Prostate gland (tissue), 2 donors: ENCODE measurements around the gene LITAF. TPM values are rescaled to one million over a fixed set of nuclear protein-coding genes. Genes with fewer than 3 reads are reported as not detected.
A peak's percentile ranks its signal among the peaks of the same experiment; 100 is the strongest.

Experiments used
- DNase-seq: peaks from one replicate; pipeline ENCODE4 v3.0.0-alpha.2; 2019; ENCODE audit warnings: low spot score
- H3K27ac ChIP-seq, 2 donors: fragments of 200-600 bp; sonication (generic); 2 replicates each; pipeline ENCODE4 v1.5.1; 2017 to 2019
- H3K27me3 ChIP-seq: fragments of 200-600 bp; sonication (generic); replicated peaks from 2 replicates; pipeline ENCODE4 v1.5.1; 2019; ENCODE audit not compliant: insufficient read depth
- H3K36me3 ChIP-seq, 2 donors: fragments of 200-600 bp; sonication (generic); 1 replicate in 1 of 2; 2 replicates in 1 of 2; pipeline versions ENCODE4 v1.5.1 to v1.8.1; 2017 to 2019
- H3K4me1 ChIP-seq: fragments of 200-600 bp; sonication (generic); replicated peaks from 2 replicates; pipeline ENCODE4 v1.5.1; 2019
- H3K4me3 ChIP-seq, 2 donors: fragments of 200-600 bp; sonication (generic); 2 replicates each; pipeline ENCODE4 v1.5.1; 2017 to 2019
- H3K9me3 ChIP-seq: fragments of 200-600 bp; sonication (generic); 2 replicates; pipeline ENCODE4 v1.5.1; 2017
- CTCF ChIP-seq, 4 experiments: fragments of 200-600 bp in 2 of 4; fragments of 450-650 bp in 2 of 4; sonication (generic) in 2 of 4; IDR thresholded peaks; 1 replicate in 3 of 4; 2 replicates in 1 of 4; pipeline ENCODE4 v1.5.1; 2016 to 2019; ENCODE audit warnings: antibody characterized with exemption in 4 of 4, mild to moderate bottlenecking in 2 of 4, moderate library complexity in 2 of 4
- POLR2A ChIP-seq: fragments of 450-650 bp; IDR thresholded peaks from one replicate; pipeline ENCODE4 v1.6.1; 2016; ENCODE audit warnings: antibody characterized with exemption, mild to moderate bottlenecking
- POLR2AphosphoS5 ChIP-seq: sonication (generic); formaldehyde crosslinking; IDR thresholded peaks from one replicate; pipeline ENCODE4 v1.6.1; 2017; ENCODE audit warnings: antibody characterized with exemption
- WGBS: methylation state at CpG from one replicate; pipeline ENCODE4 v1.1.5; 2018; 5-methylcytosine and 5-hydroxymethylcytosine counted together
- intact Hi-C: fragments of 100-400 bp; cut with DNase I; formaldehyde crosslinking; loops from one replicate; pipeline ENCODE4 v1.14.2; 2022
- total RNA-seq, 2 donors: library from RNA; depleted of rRNA; stranded (reverse); fragments of >200 nt; gene quantifications; one replicate each; pipeline ENCODE4 v1.1.0, GENCODE V29; 2016

Gene LITAF
- total RNA-seq, 2 donors from 2014 or later: 92.5 to 137 TPM

- Histone ChIP-seq H3K36me3 (no peaks in the 10 kb centered on the region), H3K4me1 (no peaks in the 10 kb centered on the region), H3K4me3 (no peak overlapping the region), H3K27ac (no peak overlapping the region), H3K9me3 (no peaks in the 10 kb centered on the region), H3K27me3 (no peaks in the 10 kb centered on the region)
- WGBS: 81% methylated on average over 7 of the region's 7 CpGs
- DNase-seq: no peak
- intact Hi-C loops: no loop called here
- no peak for TF ChIP-seq POLR2AphosphoS5
- TF ChIP-seq POLR2A: no peak
- TF ChIP-seq CTCF (IDR thresholded peaks at IDR 0.05): no peak
These were observed 1.8 kb upstream of the LITAF start for GRCh38 chr16:11588321-11589197.

- Histone ChIP-seq H3K27me3 (no peaks in the 10 kb centered on the region), H3K27ac (peak overlapping the region; percentile 99), H3K9me3 (no peaks in the 10 kb centered on the region), H3K4me1 (no peaks in the 10 kb centered on the region), H3K4me3 (peak overlapping the region; percentile 96 to 97), H3K36me3 (no peaks in the 10 kb centered on the region)
- TF ChIP-seq POLR2A: no peak
- TF ChIP-seq POLR2AphosphoS5: no peak
- TF ChIP-seq CTCF (IDR thresholded peaks at IDR 0.05): no peak
- intact Hi-C loops: no loop called here
- 80% methylated on average over 14 of the region's 14 CpGs for WGBS
- DNase-seq: no peak
These were observed 1.0 kb upstream of the LITAF start for GRCh38 chr16:11587643-11588247.

GRCh38 chr16:11586378-11586855, 302 bp downstream of the LITAF start:
- intact Hi-C loops: no loop called here
- no peak for DNase-seq
- Histone ChIP-seq H3K9me3 (no peaks in the 10 kb centered on the region), H3K36me3 (no peaks in the 10 kb centered on the region), H3K4me1 (no peaks in the 10 kb centered on the region), H3K27me3 (no peaks in the 10 kb centered on the region), H3K4me3 (peak overlapping the region; percentile 96 to 97), H3K27ac (peak overlapping the region; percentile 99)
- TF ChIP-seq CTCF (IDR thresholded peaks at IDR 0.05): no peak
- TF ChIP-seq POLR2AphosphoS5: no peak
- TF ChIP-seq POLR2A: no peak
- WGBS: under 1% methylated on average over 34 of the region's 48 CpGs

GRCh38 chr16:11585460-11586377, 1.0 kb downstream of the LITAF start:
- intact Hi-C loops: no loop called here
- no peak for TF ChIP-seq CTCF (IDR thresholded peaks at IDR 0.05)
- TF ChIP-seq POLR2AphosphoS5: no peak
- no peak for TF ChIP-seq POLR2A
- H3K4me3 ChIP-seq: peak overlapping the region; percentile 96 to 97
- no peaks in the 10 kb centered on the region for H3K27me3 ChIP-seq
- DNase-seq: no peak
- no peaks in the 10 kb centered on the region for H3K36me3 ChIP-seq
- peak overlapping the region; percentile 99 for H3K27ac ChIP-seq
- 9% methylated on average over 29 of the region's 29 CpGs for WGBS
- peaks cover 2% of the 10 kb centered on the region for H3K4me1 ChIP-seq
- H3K9me3 ChIP-seq: no peaks in the 10 kb centered on the region
